ENCODE measurements around the gene STK32C. TPM values are rescaled to one million over a fixed set of nuclear protein-coding genes. Genes with fewer than 3 reads are reported as not detected.

The STK32C gene
- total and polyA plus RNA-seq, 2 of the 4 experiments (the other 2 are of a cell fraction) = 5.0 to 8.3 TPM

- ATAC-seq (ENCODE audit: low read depth) (no peak), DNase-seq (no peak)
- H4K91ac ChIP-seq (ENCODE audit: insufficient read depth, low read depth, low read length) = no peak overlapping the region
- H4K20me1 ChIP-seq (ENCODE audit: insufficient read depth, low read length) = no peaks in the 10 kb centered on the region
- H3K4me2 ChIP-seq (ENCODE audit: low read depth, low read length) = no peak overlapping the region
- no peak overlapping the region for H3K56ac ChIP-seq (ENCODE audit: extremely low read depth, insufficient read depth, low read length)
- no peak overlapping the region for H3K27ac ChIP-seq (ENCODE audit: insufficient read depth, low read length)
- peaks cover 5% of the 10 kb centered on the region; the same call in 1 of the 2 replicates for H3K9me3 ChIP-seq (ENCODE audit: control insufficient read depth, insufficient read depth, low read length)
- H3K23ac ChIP-seq (ENCODE audit: low read depth, low read length) = no peak overlapping the region
- H3K4me1 ChIP-seq (ENCODE audit: control insufficient read depth, insufficient read depth, low read length) = peaks cover 5% of the 10 kb centered on the region; the same call in 1 of the 2 replicates
- no peak overlapping the region for H2AFZ ChIP-seq (replicated peaks; ENCODE audit: low read length, poor library complexity)
- H3K18ac ChIP-seq (ENCODE audit: low read depth, low read length) = no peak overlapping the region
- H4K5ac ChIP-seq (ENCODE audit: low read depth, low read length) = no peak overlapping the region
- no peak overlapping the region for H2AK9ac ChIP-seq (replicated peaks; ENCODE audit: low read depth, low read length, poor library complexity)
- H3K14ac ChIP-seq (replicated peaks; ENCODE audit: low read depth, low read length) = no peak overlapping the region
- H3K4me3 ChIP-seq (ENCODE audit: insufficient read depth, low read depth, low read length) = no peak overlapping the region
- H4K8ac ChIP-seq (ENCODE audit: low read depth in 2 of 2, low read length in 2 of 2) = no peak overlapping the region
- TF ChIP-seq MAFK (IDR thresholded peaks at IDR 0.05; ENCODE audit: low read depth, low read length) (no peak), SMC3 (IDR thresholded peaks at IDR 0.05; ENCODE audit: low read depth, low read length) (no peak), RFX5 (IDR thresholded peaks at IDR 0.05; ENCODE audit: low read depth, low read length) (no peak), MAZ (IDR thresholded peaks at IDR 0.05; ENCODE audit: borderline replicate concordance, low read depth, low read length) (no peak), RCOR1 (IDR thresholded peaks at IDR 0.05; ENCODE audit: insufficient replicate concordance, low read length) (no peak)
- in situ Hi-C loops (cut with MboI; ENCODE audit: low sequenced_read_pairs) (no loop called here), dilution Hi-C loops (cut with HindIII; ENCODE audit: low sequenced_read_pairs, unreplicated experiment) (no loop called here), intact Hi-C loops (cut with micrococcal nuclease) (loop anchor here (5.0 kb wide), 1 partner anchor 34 kb away; no protein-coding TSS in a partner anchor)
- no peak overlapping the region for H2BK15ac ChIP-seq (ENCODE audit: low read depth, low read length)
- 100% methylated on average over 9 of the region's 16 CpGs; no CpG with 5 or more reads in 1 of the 2 experiments for WGBS, 2 experiments (ENCODE audit: extremely low coverage in 2 of 2, insufficient read length in 1 of 2)
- H3K36me3 ChIP-seq (ENCODE audit: control insufficient read depth, insufficient read depth, low read length) = no peaks in the 10 kb centered on the region
- H3K9me1 ChIP-seq (ENCODE audit: insufficient read depth, low read length) = 0 out of 2 replicates have a peak, but pooled peaks cover 3% of the 10 kb centered on the region
- ChIA-PET POLR2A (ENCODE audit: unreplicated experiment) (no interaction called here), CTCF (no interaction called here)
- H3K79me1 ChIP-seq (ENCODE audit: low read depth in 1 of 2, low read length in 2 of 2) = no peaks in the 10 kb centered on the region
- H2BK5ac ChIP-seq (ENCODE audit: low read depth, low read length, poor library complexity, severe bottlenecking) = no peak overlapping the region
- H3K9ac ChIP-seq (ENCODE audit: low read depth, low read length) = no peak overlapping the region
- H2AK5ac ChIP-seq (ENCODE audit: low read depth, low read length) = no peak overlapping the region
- H2BK20ac ChIP-seq (ENCODE audit: low read depth, low read length) = no peak overlapping the region
- H3K27me3 ChIP-seq (ENCODE audit: control insufficient read depth, insufficient read depth, low read length) = peaks cover 28% of the 10 kb centered on the region; the same call in 1 of the 2 replicates
- H3K4ac ChIP-seq (ENCODE audit: low read depth, low read length) = no peak overlapping the region
- H2BK120ac ChIP-seq (ENCODE audit: low read depth, low read length) = no peak overlapping the region
- BruUV-seq (replicated peaks) = no TSS peak
Observed at GRCh38 chr10:132306343-132306685, 1.4 kb downstream of the STK32C start.
